Measurements from ENCODE around the gene ARSB.

GRCh38 chr5:78773655-78774054 is 211.5 kb downstream of the ARSB start:
- TF ChIP-seq, protein P1, sequence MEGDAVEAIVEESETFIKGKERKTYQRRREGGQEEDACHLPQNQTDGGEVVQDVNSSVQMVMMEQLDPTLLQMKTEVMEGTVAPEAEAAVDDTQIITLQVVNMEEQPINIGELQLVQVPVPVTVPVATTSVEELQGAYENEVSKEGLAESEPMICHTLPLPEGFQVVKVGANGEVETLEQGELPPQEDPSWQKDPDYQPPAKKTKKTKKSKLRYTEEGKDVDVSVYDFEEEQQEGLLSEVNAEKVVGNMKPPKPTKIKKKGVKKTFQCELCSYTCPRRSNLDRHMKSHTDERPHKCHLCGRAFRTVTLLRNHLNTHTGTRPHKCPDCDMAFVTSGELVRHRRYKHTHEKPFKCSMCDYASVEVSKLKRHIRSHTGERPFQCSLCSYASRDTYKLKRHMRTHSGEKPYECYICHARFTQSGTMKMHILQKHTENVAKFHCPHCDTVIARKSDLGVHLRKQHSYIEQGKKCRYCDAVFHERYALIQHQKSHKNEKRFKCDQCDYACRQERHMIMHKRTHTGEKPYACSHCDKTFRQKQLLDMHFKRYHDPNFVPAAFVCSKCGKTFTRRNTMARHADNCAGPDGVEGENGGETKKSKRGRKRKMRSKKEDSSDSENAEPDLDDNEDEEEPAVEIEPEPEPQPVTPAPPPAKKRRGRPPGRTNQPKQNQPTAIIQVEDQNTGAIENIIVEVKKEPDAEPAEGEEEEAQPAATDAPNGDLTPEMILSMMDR (IDR thresholded peaks at IDR 0.05): no peak
- no peak for TF ChIP-seq POLR2A (IDR thresholded peaks at IDR 0.05)
